HCT116 (cell line): ENCODE measurements around the gene ALDH1A1. TPM values are rescaled to one million over a fixed set of nuclear protein-coding genes. Genes with fewer than 3 reads are reported as not detected.

ENCODE experiments used
- ATAC-seq: fragments of 200-7000 bp; cut with Tn5 transposase; 2 replicates; pipeline ENCODE4 v1.9.1; 2020; ENCODE audit warnings: mild to moderate bottlenecking, moderate library complexity
- BruUV-seq: library from RNA; stranded (reverse); fragments of 400-500 nt; replicated peaks from 2 replicates; lab custom pipeline; 2021; lab: Mats Ljungman, UMichigan
- CTCF ChIA-PET: fragments of 300-600 bp; sonication (Branson Sonifier 250); formaldehyde crosslinking; loops from one replicate; lab custom pipeline; 2021; ENCODE audit warnings: antibody characterized with exemption; lab: Charles Lee
- POLR2A ChIA-PET: fragments of 300-600, 350-600 bp; sonication (Branson Sonifier 250); formaldehyde crosslinking; loops from one replicate; lab custom pipeline; 2021; ENCODE audit warnings: antibody characterized with exemption; lab: Charles Lee
- RAD21 ChIA-PET, 2 experiments: fragments of 300-600 bp; sonication (Branson Sonifier 250); formaldehyde crosslinking; loops; one replicate each; lab custom pipeline; 2023; ENCODE audit warnings: low total read pairs in 2 of 2; ENCODE audit not compliant: uncharacterized antibody in 2 of 2, unreplicated experiment in 2 of 2, low non-redundant PET in 1 of 2; lab: Charles Lee
- DNase-seq: peaks from one replicate; pipeline ENCODE4 v3.0.0-alpha.2; 2010; ENCODE audit warnings: low read depth, low spot score
- H2AFZ ChIP-seq: fragments of 200-600 bp; shearing (Covaris generic), sonication (generic); 2 replicates; pipeline ENCODE4 v1.6.1; 2017; ENCODE audit warnings: low read depth, mixed run types, mixed read lengths, antibody characterized with exemption, low read length; ENCODE audit not compliant: poor library complexity, severe bottlenecking
- H3K27ac ChIP-seq: 2 replicates; pipeline ENCODE4 v1.5.1; 2012; ENCODE audit warnings: low read depth, low read length
- H3K27me3 ChIP-seq: fragments of 200-600 bp; sonication (generic); 2 replicates; pipeline ENCODE4 v1.6.1; 2016; ENCODE audit warnings: mixed run types, low read length, mixed read lengths; ENCODE audit not compliant: insufficient read depth
- H3K36me3 ChIP-seq, 2 experiments: fragments of 200-500 bp in 1 of 2; fragments of 200-600 bp in 1 of 2; sonication (Bioruptor generic) in 1 of 2; sonication (generic) in 1 of 2; 2 replicates each; pipeline versions ENCODE4 v1.5.1 to v1.6.1; 2014 to 2016; ENCODE audit warnings: low read length in 2 of 2, inconsistent platforms in 1 of 2, mixed read lengths in 1 of 2, mixed run types in 1 of 2; ENCODE audit not compliant: insufficient read depth in 2 of 2, control insufficient read depth in 1 of 2
- H3K4me1 ChIP-seq, 2 experiments: fragments of 200-600 bp in 1 of 2; sonication (generic) in 1 of 2; 2 replicates each; pipeline versions ENCODE4 v1.5.1 to v1.6.1; 2012 to 2017; ENCODE audit warnings: low read length in 2 of 2, inconsistent platforms in 1 of 2, mild to moderate bottlenecking in 1 of 2, mixed read lengths in 1 of 2, mixed run types in 1 of 2, moderate library complexity in 1 of 2; ENCODE audit not compliant: insufficient read depth in 2 of 2, control insufficient read depth in 1 of 2
- H3K4me2 ChIP-seq: fragments of 200-600 bp; sonication (generic); 2 replicates; pipeline ENCODE4 v1.6.1; 2017; ENCODE audit warnings: mixed run types, low read length, mixed read lengths
- H3K4me3 ChIP-seq, 2 experiments: fragments of 200-600 bp in 1 of 2; sonication (generic) in 1 of 2; replicated peaks in 1 of 2; 2 replicates each; pipeline ENCODE4 v1.5.1; 2011 to 2016; ENCODE audit warnings: low read length in 2 of 2, control low read depth in 1 of 2, low read depth in 1 of 2, mild to moderate bottlenecking in 1 of 2, mixed read lengths in 1 of 2, mixed run types in 1 of 2
- H3K79me2 ChIP-seq: fragments of 200-600 bp; sonication (generic); 2 replicates; pipeline ENCODE4 v1.6.1; 2017; ENCODE audit warnings: mild to moderate bottlenecking, mixed run types, low read length, moderate library complexity, mixed read lengths; ENCODE audit not compliant: insufficient read depth
- H3K9ac ChIP-seq: fragments of 200-600 bp; sonication (generic); 2 replicates; pipeline ENCODE4 v1.6.1; 2016; ENCODE audit warnings: low read length, mixed read lengths
- H3K9me2 ChIP-seq: fragments of 200-600 bp; sonication (generic), shearing (Covaris generic); 2 replicates; pipeline ENCODE4 v1.6.1; 2017; ENCODE audit warnings: mixed run types, mild to moderate bottlenecking, moderate library complexity; ENCODE audit not compliant: insufficient read depth
- H3K9me3 ChIP-seq, 2 experiments: fragments of 200-500 bp in 1 of 2; fragments of 200-600 bp in 1 of 2; sonication (Bioruptor generic) in 1 of 2; sonication (generic) in 1 of 2; 2 replicates each; pipeline ENCODE4 v1.6.1; 2014 to 2017; ENCODE audit warnings: low read length in 2 of 2, mixed read lengths in 2 of 2, inconsistent platforms in 1 of 2, low read depth in 1 of 2, mild to moderate bottlenecking in 1 of 2, mixed run types in 1 of 2, moderate library complexity in 1 of 2; ENCODE audit not compliant: control insufficient read depth in 1 of 2, insufficient read depth in 1 of 2
- H4K20me1 ChIP-seq: fragments of 200-600 bp; sonication (generic), shearing (Covaris generic); 2 replicates; pipeline ENCODE4 v1.6.1; 2017; ENCODE audit warnings: mixed run types, mild to moderate bottlenecking, moderate library complexity; ENCODE audit not compliant: insufficient read depth
- CBX3 ChIP-seq: IDR thresholded peaks from 2 replicates; pipeline ENCODE4 v1.6.1; 2012; ENCODE audit warnings: low read depth
- CEBPB ChIP-seq: IDR thresholded peaks from 2 replicates; pipeline ENCODE4 v1.6.1; 2012; ENCODE audit warnings: low read depth
- EGR1 ChIP-seq: IDR thresholded peaks from 2 replicates; pipeline ENCODE4 v1.6.1; 2012; ENCODE audit warnings: low read depth
- EZH2 ChIP-seq: fragments of 200-600 bp; sonication (generic); IDR thresholded peaks from 2 replicates; pipeline ENCODE4 v1.6.1; 2017; ENCODE audit warnings: antibody characterized with exemption, mixed run types
- JUND ChIP-seq: IDR thresholded peaks from 2 replicates; pipeline ENCODE4 v1.6.1; 2012
- POLR2AphosphoS5 ChIP-seq: IDR thresholded peaks from 2 replicates; pipeline ENCODE4 v1.6.1; 2011; ENCODE audit warnings: mild to moderate bottlenecking, low read depth, low read length, moderate library complexity
- RAD21 ChIP-seq: IDR thresholded peaks from 2 replicates; pipeline ENCODE4 v1.6.1; 2012; ENCODE audit warnings: low read depth, mild to moderate bottlenecking
- SP1 ChIP-seq: IDR thresholded peaks from 2 replicates; pipeline ENCODE4 v1.6.1; 2012; ENCODE audit warnings: low read depth
- SRF ChIP-seq: IDR thresholded peaks from 2 replicates; pipeline ENCODE4 v1.6.1; 2012; ENCODE audit warnings: low read depth
- TCF7L2 ChIP-seq: IDR thresholded peaks from 2 replicates; pipeline ENCODE4 v1.7.0; 2011; ENCODE audit warnings: borderline replicate concordance, inconsistent platforms; ENCODE audit not compliant: insufficient read depth, insufficient read length; ENCODE audit errors: extremely low read depth
- YY1 ChIP-seq: IDR thresholded peaks from 2 replicates; pipeline ENCODE4 v1.6.1; 2011; ENCODE audit warnings: low read length, low read depth, moderate library complexity, mild to moderate bottlenecking; ENCODE audit not compliant: insufficient replicate concordance; ENCODE audit errors: extremely low read depth
- ZFX ChIP-seq: fragments of 450-650 bp; IDR thresholded peaks from 2 replicates; pipeline ENCODE4 v1.6.1; 2017
- ZNF274 ChIP-seq: fragments of 200-500 bp; sonication (Bioruptor generic); IDR thresholded peaks from 2 replicates; pipeline ENCODE4 v1.6.1; 2014; ENCODE audit warnings: mild to moderate bottlenecking, low read depth, low read length, inconsistent platforms
- intact Hi-C: fragments of 100-400 bp; cut with micrococcal nuclease; formaldehyde crosslinking; loops from 2 replicates; pipeline ENCODE4 v1.10.0; 2022
- total RNA-seq: library from RNA; stranded (reverse); gene quantifications from one replicate; pipeline ENCODE4 v1.2.1, GENCODE V29; 2021; ENCODE audit not compliant: unreplicated experiment
- TF ChIP-seq, protein P1 (sequence below): IDR thresholded peaks from 2 replicates; pipeline ENCODE4 v1.6.1; 2012
- TF ChIP-seq, protein P2 (sequence below), 3 experiments: fragments of 200-600 bp in 1 of 3; sonication (generic) in 1 of 3; IDR thresholded peaks in 2 of 3; conservative IDR thresholded peaks in 1 of 3; 2 replicates each; pipeline ENCODE4 v1.5.1; 2012 to 2017; ENCODE audit warnings: low read depth in 2 of 3, low read length in 2 of 3, antibody characterized with exemption in 1 of 3, borderline replicate concordance in 1 of 3, control low read depth in 1 of 3, mild to moderate bottlenecking in 1 of 3, mixed read lengths in 1 of 3, mixed run types in 1 of 3, moderate library complexity in 1 of 3; ENCODE audit not compliant: insufficient read depth in 1 of 3
- TF ChIP-seq, protein P3 (sequence below): IDR thresholded peaks from 2 replicates; pipeline ENCODE4 v1.6.1; 2012
- TF ChIP-seq, protein P4 (sequence below): IDR thresholded peaks from 2 replicates; pipeline ENCODE4 v1.6.1; 2011; ENCODE audit warnings: mild to moderate bottlenecking, low read length, moderate library complexity; ENCODE audit not compliant: insufficient replicate concordance; ENCODE audit errors: extremely low read depth

Gene ALDH1A1
- total RNA-seq, 1 experiment from 2014 or later: 0.44 TPM

DNA sequence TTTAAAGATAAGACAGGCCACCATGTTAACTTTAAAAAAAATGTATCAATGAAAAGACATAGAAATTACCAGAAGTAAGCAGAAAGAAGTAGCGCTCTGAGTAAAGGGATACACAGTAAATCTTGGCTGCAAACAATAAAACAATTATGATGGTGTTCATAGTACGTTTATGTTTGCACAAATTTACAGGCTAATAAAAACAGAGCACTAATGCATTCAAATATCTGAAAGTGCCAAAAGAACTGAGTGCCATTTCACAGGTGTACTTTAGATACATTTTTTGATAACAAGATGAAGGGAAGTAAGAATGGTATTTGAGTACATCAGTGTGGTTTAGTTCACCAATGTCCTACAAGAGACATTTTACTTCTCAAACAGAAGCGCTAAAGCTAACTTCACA lies 32.9 kb upstream of the ALDH1A1 start:
- TF ChIP-seq JUND (no peak), POLR2AphosphoS5 (no peak), SP1 (no peak), EGR1 (no peak), SRF (no peak), CEBPB (no peak), ZFX (no peak), TCF7L2 (no peak), RAD21 (no peak), ZNF274 (no peak), EZH2 (no peak), CBX3 (no peak), YY1 (no peak)
- TF ChIP-seq, protein P1, sequence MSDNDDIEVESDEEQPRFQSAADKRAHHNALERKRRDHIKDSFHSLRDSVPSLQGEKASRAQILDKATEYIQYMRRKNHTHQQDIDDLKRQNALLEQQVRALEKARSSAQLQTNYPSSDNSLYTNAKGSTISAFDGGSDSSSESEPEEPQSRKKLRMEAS: no peak
- TF ChIP-seq, protein P2, sequence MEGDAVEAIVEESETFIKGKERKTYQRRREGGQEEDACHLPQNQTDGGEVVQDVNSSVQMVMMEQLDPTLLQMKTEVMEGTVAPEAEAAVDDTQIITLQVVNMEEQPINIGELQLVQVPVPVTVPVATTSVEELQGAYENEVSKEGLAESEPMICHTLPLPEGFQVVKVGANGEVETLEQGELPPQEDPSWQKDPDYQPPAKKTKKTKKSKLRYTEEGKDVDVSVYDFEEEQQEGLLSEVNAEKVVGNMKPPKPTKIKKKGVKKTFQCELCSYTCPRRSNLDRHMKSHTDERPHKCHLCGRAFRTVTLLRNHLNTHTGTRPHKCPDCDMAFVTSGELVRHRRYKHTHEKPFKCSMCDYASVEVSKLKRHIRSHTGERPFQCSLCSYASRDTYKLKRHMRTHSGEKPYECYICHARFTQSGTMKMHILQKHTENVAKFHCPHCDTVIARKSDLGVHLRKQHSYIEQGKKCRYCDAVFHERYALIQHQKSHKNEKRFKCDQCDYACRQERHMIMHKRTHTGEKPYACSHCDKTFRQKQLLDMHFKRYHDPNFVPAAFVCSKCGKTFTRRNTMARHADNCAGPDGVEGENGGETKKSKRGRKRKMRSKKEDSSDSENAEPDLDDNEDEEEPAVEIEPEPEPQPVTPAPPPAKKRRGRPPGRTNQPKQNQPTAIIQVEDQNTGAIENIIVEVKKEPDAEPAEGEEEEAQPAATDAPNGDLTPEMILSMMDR (IDR thresholded peaks at IDR 0.05 in 2 of 3, conservative IDR thresholded peaks at IDR 0.05 in 1 of 3; ENCODE audit: borderline replicate concordance in 1 of 3, insufficient read depth in 1 of 3, low read depth in 2 of 3, low read length in 2 of 3): no peak
- TF ChIP-seq, protein P3, sequence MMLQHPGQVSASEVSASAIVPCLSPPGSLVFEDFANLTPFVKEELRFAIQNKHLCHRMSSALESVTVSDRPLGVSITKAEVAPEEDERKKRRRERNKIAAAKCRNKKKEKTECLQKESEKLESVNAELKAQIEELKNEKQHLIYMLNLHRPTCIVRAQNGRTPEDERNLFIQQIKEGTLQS: no peak
- TF ChIP-seq, protein P4, sequence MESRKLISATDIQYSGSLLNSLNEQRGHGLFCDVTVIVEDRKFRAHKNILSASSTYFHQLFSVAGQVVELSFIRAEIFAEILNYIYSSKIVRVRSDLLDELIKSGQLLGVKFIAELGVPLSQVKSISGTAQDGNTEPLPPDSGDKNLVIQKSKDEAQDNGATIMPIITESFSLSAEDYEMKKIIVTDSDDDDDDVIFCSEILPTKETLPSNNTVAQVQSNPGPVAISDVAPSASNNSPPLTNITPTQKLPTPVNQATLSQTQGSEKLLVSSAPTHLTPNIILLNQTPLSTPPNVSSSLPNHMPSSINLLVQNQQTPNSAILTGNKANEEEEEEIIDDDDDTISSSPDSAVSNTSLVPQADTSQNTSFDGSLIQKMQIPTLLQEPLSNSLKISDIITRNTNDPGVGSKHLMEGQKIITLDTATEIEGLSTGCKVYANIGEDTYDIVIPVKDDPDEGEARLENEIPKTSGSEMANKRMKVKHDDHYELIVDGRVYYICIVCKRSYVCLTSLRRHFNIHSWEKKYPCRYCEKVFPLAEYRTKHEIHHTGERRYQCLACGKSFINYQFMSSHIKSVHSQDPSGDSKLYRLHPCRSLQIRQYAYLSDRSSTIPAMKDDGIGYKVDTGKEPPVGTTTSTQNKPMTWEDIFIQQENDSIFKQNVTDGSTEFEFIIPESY: no peak
- BruUV-seq: no TSS peak
- ChIA-PET CTCF (no interaction called here), POLR2A (no interaction called here), RAD21 (no interaction called here)
- no peaks in the 10 kb centered on the region for H3K4me1 ChIP-seq
- no peaks in the 10 kb centered on the region for H3K27me3 ChIP-seq
- H3K4me2 ChIP-seq: no peak overlapping the region
- H3K36me3 ChIP-seq: no peaks in the 10 kb centered on the region
- H3K4me3 ChIP-seq: no peak overlapping the region
- no peaks in the 10 kb centered on the region for H3K9me3 ChIP-seq
- no peaks in the 10 kb centered on the region for H4K20me1 ChIP-seq
- ATAC-seq: no peak
- no peak for DNase-seq
- no peaks in the 10 kb centered on the region for H3K79me2 ChIP-seq
- intact Hi-C loops: no loop called here
- H3K9me2 ChIP-seq: no peaks in the 10 kb centered on the region
- H3K9ac ChIP-seq: no peak overlapping the region
- no peak overlapping the region for H3K27ac ChIP-seq
- no peak overlapping the region for H2AFZ ChIP-seq
